ENCODE measurements around the gene GPR35.

Gene GPR35

GRCh38 chr2:240635121-240635997 is 10.1 kb downstream of the GPR35 start:
- no peak overlapping the region for H3K4me3 ChIP-seq (replicated peaks in 1 of 2; ENCODE audit: low read depth in 2 of 2, low read length in 2 of 2)
- no peak for TF ChIP-seq CTCF (IDR thresholded peaks at IDR 0.05; ENCODE audit: low read depth, low read length)

GRCh38 chr2:240635998-240636547 is 10.8 kb downstream of the GPR35 start:
- no peak for DNase-seq (ENCODE audit: low read depth in 2 of 2)
- TF ChIP-seq CTCF (IDR thresholded peaks at IDR 0.05; ENCODE audit: low read depth, low read length), result no peak
- H3K4me3 ChIP-seq (replicated peaks in 1 of 2; ENCODE audit: low read depth in 2 of 2, low read length in 2 of 2), result no peak overlapping the region

More at GRCh38 chr2:240635121-240635997, 10.1 kb downstream of the GPR35 start:
- DNase-seq (ENCODE audit: low read depth in 2 of 2), result no peak

GRCh38 chr2:240636563-240637115 is 11.4 kb downstream of the GPR35 start:
- no peak for DNase-seq (ENCODE audit: low read depth in 2 of 2)
- no peak for TF ChIP-seq CTCF (IDR thresholded peaks at IDR 0.05; ENCODE audit: low read depth, low read length)
- no peak overlapping the region for H3K4me3 ChIP-seq (replicated peaks in 1 of 2; ENCODE audit: low read depth in 2 of 2, low read length in 2 of 2)

GRCh38 chr2:240637116-240637900 is 12.0 kb downstream of the GPR35 start:
- no peak for DNase-seq (ENCODE audit: low read depth in 2 of 2)
- TF ChIP-seq CTCF (IDR thresholded peaks at IDR 0.05; ENCODE audit: low read depth, low read length), result no peak
- no peak overlapping the region for H3K4me3 ChIP-seq (replicated peaks in 1 of 2; ENCODE audit: low read depth in 2 of 2, low read length in 2 of 2)

- no peak for DNase-seq (ENCODE audit: low read depth in 2 of 2)
- H3K4me3 ChIP-seq (replicated peaks in 1 of 2; ENCODE audit: low read depth in 2 of 2, low read length in 2 of 2), result no peak overlapping the region
- no peak for TF ChIP-seq CTCF (IDR thresholded peaks at IDR 0.05; ENCODE audit: low read depth, low read length)
Observed at GRCh38 chr2:240637901-240638345, 12.6 kb downstream of the GPR35 start.

- H3K4me3 ChIP-seq (replicated peaks in 1 of 2; ENCODE audit: low read depth in 2 of 2, low read length in 2 of 2), result no peak overlapping the region
- no peak for TF ChIP-seq CTCF (IDR thresholded peaks at IDR 0.05; ENCODE audit: low read depth, low read length)
- no peak for DNase-seq (ENCODE audit: low read depth in 2 of 2)
Observed at GRCh38 chr2:240638512-240639160, 13.4 kb downstream of the GPR35 start.
